22Rv1 (cell line): ENCODE data around the gene PLPPR5.

Source experiments
- H3K27ac ChIP-seq: fragments of 450-650 bp; 2 replicates; pipeline ENCODE4 v1.5.1; 2017
- ZFX ChIP-seq: fragments of 450-650 bp; IDR thresholded peaks from 2 replicates; pipeline ENCODE4 v1.6.1; 2017; ENCODE audit warnings: antibody characterized with exemption, borderline replicate concordance
- TF ChIP-seq, protein P1 (sequence below): fragments of 450-650 bp; IDR thresholded peaks from 2 replicates; pipeline ENCODE4 v1.5.1; 2017; ENCODE audit warnings: mild to moderate bottlenecking

PLPPR5 gene

DNA sequence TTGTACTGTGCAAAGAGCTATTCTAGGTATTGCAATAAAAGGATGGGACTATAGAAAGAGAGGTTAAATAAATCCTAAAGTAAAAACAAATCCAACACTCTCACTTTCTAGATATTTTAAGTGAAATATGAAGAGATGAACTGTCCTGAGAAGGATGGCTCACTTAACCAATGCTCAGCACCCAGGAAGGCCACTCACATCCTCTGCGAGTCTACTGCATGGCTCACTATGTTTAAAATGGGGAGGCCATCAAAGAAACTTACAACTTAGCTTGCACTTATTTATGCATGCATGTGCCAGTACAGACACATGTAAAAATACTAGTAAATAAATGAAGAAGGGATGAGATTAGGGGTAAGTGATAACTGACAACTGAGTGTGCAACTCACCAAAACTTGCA is 37.5 kb downstream of the PLPPR5 start:
- no peak for TF ChIP-seq ZFX
- TF ChIP-seq, protein P1, sequence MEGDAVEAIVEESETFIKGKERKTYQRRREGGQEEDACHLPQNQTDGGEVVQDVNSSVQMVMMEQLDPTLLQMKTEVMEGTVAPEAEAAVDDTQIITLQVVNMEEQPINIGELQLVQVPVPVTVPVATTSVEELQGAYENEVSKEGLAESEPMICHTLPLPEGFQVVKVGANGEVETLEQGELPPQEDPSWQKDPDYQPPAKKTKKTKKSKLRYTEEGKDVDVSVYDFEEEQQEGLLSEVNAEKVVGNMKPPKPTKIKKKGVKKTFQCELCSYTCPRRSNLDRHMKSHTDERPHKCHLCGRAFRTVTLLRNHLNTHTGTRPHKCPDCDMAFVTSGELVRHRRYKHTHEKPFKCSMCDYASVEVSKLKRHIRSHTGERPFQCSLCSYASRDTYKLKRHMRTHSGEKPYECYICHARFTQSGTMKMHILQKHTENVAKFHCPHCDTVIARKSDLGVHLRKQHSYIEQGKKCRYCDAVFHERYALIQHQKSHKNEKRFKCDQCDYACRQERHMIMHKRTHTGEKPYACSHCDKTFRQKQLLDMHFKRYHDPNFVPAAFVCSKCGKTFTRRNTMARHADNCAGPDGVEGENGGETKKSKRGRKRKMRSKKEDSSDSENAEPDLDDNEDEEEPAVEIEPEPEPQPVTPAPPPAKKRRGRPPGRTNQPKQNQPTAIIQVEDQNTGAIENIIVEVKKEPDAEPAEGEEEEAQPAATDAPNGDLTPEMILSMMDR, result no peak

DNA sequence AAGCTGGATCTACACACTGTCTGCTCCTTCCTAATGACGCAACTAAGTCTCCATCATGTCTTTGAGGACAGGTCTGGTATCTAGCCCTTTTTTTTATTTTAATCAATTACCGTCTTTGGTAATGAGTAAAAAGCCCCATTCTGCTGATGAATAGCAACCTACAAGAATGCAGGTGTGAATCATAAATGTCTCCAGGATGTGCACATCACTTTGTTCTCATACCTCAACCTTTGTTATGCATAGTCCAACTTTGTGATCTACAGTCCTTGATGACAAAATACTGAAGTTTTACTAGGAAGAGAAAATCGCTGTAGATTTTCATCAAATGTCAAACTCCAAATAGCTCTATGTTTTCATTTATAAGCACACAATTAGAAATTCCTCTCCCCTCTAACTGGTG is 39.3 kb downstream of the PLPPR5 start:
- H3K27ac ChIP-seq, result no peak overlapping the region
- TF ChIP-seq, protein P1, result no peak
- TF ChIP-seq ZFX, result no peak

More for the DNA sequence above, 37.5 kb downstream of the PLPPR5 start:
- H3K27ac ChIP-seq, result no peak overlapping the region

DNA sequence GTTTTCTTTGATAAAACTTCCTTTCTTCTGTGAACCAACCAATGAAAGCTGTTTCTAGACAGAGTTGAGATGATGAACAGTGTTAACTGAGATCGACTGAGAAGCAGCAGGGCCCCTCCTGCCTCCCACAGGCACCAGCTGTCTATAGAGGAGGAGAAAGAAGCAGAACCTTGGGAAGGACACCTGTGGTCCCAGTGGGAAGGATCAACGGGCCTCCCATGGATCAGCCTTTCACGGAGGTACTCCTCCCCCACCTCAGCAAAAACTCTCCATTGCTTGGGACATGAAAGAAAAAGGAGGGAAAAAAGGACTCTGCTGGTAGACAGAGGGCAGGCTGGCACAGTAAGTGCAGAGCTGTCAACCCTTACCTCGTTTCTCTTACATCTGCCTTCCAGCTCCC is 40.5 kb downstream of the PLPPR5 start:
- TF ChIP-seq, protein P1, result no peak
- no peak for TF ChIP-seq ZFX
- no peak overlapping the region for H3K27ac ChIP-seq

DNA sequence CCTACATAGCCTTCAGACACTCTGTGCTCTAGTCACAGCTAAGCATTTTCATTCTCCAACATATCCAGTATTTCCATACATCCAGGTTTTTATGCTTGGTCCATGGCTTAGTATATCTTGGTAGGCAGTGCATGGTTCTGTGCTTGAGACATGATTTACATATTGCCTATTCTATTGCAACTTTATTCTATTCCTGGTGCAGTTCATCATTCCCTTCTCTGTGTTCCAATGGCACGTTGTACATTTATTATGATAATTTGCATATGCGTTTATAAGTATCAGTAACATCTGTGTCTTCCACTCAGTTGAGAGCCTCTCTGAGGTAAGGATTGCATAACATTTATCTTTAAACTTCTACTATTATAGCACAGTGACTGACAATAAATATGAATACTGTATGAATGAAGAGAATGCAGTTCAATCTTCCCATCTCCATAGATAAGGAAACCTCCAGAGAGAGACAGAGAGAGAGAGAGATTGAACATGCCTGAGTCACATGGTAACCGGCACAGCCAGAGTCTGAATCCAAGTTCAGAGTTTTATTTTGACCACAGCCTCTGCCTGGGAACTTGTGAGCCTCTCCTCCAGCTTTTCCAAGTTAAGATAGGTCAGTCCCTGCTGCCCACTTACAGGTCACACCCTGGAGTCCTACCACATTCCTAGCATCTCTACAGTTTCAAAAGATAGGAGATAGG is 41.5 kb downstream of the PLPPR5 start:
- TF ChIP-seq, protein P1, result no peak
- no peak for TF ChIP-seq ZFX
- H3K27ac ChIP-seq, result no peak overlapping the region

DNA sequence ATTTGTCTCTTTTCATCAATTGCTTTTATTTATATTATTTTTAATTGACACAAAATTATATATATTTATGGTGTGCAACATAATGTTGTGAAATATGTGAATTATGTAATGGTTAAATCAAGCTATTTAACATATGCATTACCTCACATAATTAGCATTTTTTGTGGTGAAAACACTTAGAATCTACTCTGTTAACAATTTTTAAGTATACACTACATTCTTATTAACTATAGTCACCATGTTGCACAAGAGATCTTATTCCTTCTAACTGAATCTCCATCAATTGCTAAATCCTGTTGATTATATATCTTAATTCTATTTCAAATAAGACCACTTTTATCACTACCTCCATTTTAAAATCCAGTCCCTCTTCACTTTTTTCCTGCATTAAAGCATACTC is 42.5 kb downstream of the PLPPR5 start:
- H3K27ac ChIP-seq, result no peak overlapping the region
- TF ChIP-seq ZFX, result no peak
- TF ChIP-seq, protein P1, result no peak

DNA sequence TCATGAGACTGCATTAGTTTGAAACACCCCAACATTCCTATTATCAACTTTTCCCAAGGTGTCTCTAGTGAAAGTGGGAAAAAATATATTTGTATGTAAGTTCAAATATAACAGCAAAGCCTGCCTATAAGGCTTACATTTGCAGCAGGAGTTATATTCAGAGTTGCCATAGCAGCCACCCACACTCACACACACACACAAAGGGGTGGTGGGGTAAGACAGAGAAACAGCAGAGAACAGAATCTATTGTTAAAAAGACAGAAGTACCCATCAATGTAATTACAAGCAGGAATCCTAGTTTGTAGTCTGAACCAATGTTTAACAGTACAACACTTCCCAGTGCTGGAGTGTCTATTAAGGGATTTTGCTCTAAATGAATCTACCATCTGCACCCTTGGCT is 55.0 kb downstream of the PLPPR5 start:
- no peak for TF ChIP-seq ZFX
- TF ChIP-seq, protein P1, result no peak
- no peak overlapping the region for H3K27ac ChIP-seq

DNA sequence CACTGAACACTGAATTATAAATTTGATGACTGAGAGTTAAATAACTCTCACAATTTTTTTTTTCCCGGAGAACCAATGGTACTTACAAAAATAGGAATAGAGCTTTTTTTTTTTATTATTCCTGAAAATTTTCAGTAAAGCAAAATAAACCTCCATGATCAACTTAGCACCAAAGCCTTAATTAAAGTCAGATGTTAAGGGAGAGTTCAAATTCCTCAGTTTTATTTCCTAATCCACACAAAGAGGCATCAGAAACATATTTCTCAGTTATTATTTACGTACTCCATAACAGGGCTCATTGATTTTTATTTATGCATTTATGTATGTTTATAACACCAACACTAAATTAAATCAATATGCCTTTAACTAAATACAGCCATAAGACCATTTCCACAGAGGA is 55.5 kb downstream of the PLPPR5 start:
- TF ChIP-seq ZFX, result no peak
- TF ChIP-seq, protein P1, result no peak
- no peak overlapping the region for H3K27ac ChIP-seq
